SU-DHL-6 (cell line): ENCODE measurements around the gene PLAGL1.

Source experiments
- CTCF ChIP-seq: fragments of 200-600 bp; sonication (generic); IDR thresholded peaks from one replicate; pipeline ENCODE4 v1.5.1; 2017; ENCODE audit warnings: antibody characterized with exemption, mild to moderate bottlenecking, low read length, moderate library complexity; ENCODE audit not compliant: insufficient read depth, poor library complexity, severe bottlenecking
- EZH2phosphoT487 ChIP-seq: fragments of 200-600 bp; sonication (generic), shearing (Covaris generic); conservative IDR thresholded peaks from 2 replicates; pipeline ENCODE4 v1.6.1; 2018; ENCODE audit warnings: mild to moderate bottlenecking, antibody characterized with exemption, low read length, moderate library complexity, mixed read lengths

- TF ChIP-seq CTCF: no peak
- no peak for TF ChIP-seq EZH2phosphoT487
Observed at GRCh38 chr6:144006736-144007477, 1.2 kb downstream of the PLAGL1 start.
